HL-60/S4 (cell line): ENCODE results near the gene AUTS2.

ENCODE experiments used
- in situ Hi-C: fragments of 300-500 bp; cut with MboI; formaldehyde crosslinking; loops from 2 replicates; pipeline ENCODE4 v1.14.3; 2022; ENCODE audit warnings: low sequenced_read_pairs

Gene AUTS2

GRCh38 chr7:70470746-70471145, 872.5 kb downstream of the AUTS2 start:
- in situ Hi-C loops, result no loop called here

- in situ Hi-C loops, result no loop called here
Measured at GRCh38 chr7:70472601-70473237, 874.4 kb downstream of the AUTS2 start.

GRCh38 chr7:70474639-70475234, 876.5 kb downstream of the AUTS2 start:
- in situ Hi-C loops, result no loop called here

GRCh38 chr7:70477036-70478010, 879.0 kb downstream of the AUTS2 start:
- in situ Hi-C loops, result no loop called here

GRCh38 chr7:70479153-70480021, 881.1 kb downstream of the AUTS2 start:
- in situ Hi-C loops, result no loop called here

GRCh38 chr7:70480927-70481569, 882.8 kb downstream of the AUTS2 start:
- in situ Hi-C loops, result no loop called here

GRCh38 chr7:70481570-70482123, 883.4 kb downstream of the AUTS2 start:
- in situ Hi-C loops, result no loop called here

- in situ Hi-C loops, result no loop called here
Measured at GRCh38 chr7:70484255-70484654, 886.0 kb downstream of the AUTS2 start.

- in situ Hi-C loops, result no loop called here
Measured at GRCh38 chr7:70486977-70487376, 888.7 kb downstream of the AUTS2 start.

GRCh38 chr7:70487428-70487827, 889.2 kb downstream of the AUTS2 start:
- in situ Hi-C loops, result no loop called here

GRCh38 chr7:70487886-70488285, 889.6 kb downstream of the AUTS2 start:
- in situ Hi-C loops, result no loop called here

GRCh38 chr7:70489813-70490212, 891.5 kb downstream of the AUTS2 start:
- in situ Hi-C loops, result no loop called here

- in situ Hi-C loops, result no loop called here
Measured at GRCh38 chr7:70492625-70493024, 894.4 kb downstream of the AUTS2 start.

GRCh38 chr7:70494225-70495032, 896.2 kb downstream of the AUTS2 start:
- in situ Hi-C loops, result no loop called here

- in situ Hi-C loops, result no loop called here
Measured at GRCh38 chr7:70495033-70495376, 896.7 kb downstream of the AUTS2 start.

- in situ Hi-C loops, result no loop called here
Measured at GRCh38 chr7:70497793-70498192, 899.5 kb downstream of the AUTS2 start.

GRCh38 chr7:70498232-70498992, 900.1 kb downstream of the AUTS2 start:
- in situ Hi-C loops, result no loop called here

GRCh38 chr7:70500261-70500660, 902.0 kb downstream of the AUTS2 start:
- in situ Hi-C loops, result no loop called here
